KMS-11 (cell line): Measurements from ENCODE around the gene GDF2.

Experiments
- H2AFZ ChIP-seq: fragments of 200-600 bp; sonication (generic); 2 replicates; pipeline ENCODE4 v1.6.1; 2016; ENCODE audit warnings: antibody characterized with exemption, mixed run types, low read depth
- H3K27ac ChIP-seq: fragments of 200-600 bp; sonication (generic); 2 replicates; pipeline ENCODE4 v1.6.1; 2016; ENCODE audit warnings: mild to moderate bottlenecking, mixed run types
- H3K27me3 ChIP-seq: fragments of 200-600 bp; sonication (generic); 2 replicates; pipeline ENCODE4 v1.6.1; 2017; ENCODE audit warnings: mild to moderate bottlenecking, low read depth, mixed run types, moderate library complexity; ENCODE audit not compliant: insufficient read depth
- H3K36me3 ChIP-seq: fragments of 200-600 bp; sonication (generic); 2 replicates; pipeline ENCODE4 v1.6.1; 2017; ENCODE audit warnings: mild to moderate bottlenecking, mixed run types; ENCODE audit not compliant: insufficient read depth
- H3K4me1 ChIP-seq: fragments of 200-600 bp; sonication (generic); 2 replicates; pipeline ENCODE4 v1.6.1; 2016; ENCODE audit warnings: mild to moderate bottlenecking, low read depth, mixed run types; ENCODE audit not compliant: poor library complexity, severe bottlenecking
- H3K4me2 ChIP-seq: fragments of 200-600 bp; sonication (generic); 2 replicates; pipeline ENCODE4 v1.7.0; 2016; ENCODE audit warnings: mild to moderate bottlenecking, mixed run types
- H3K4me3 ChIP-seq: fragments of 200-600 bp; sonication (generic); IDR thresholded peaks from 2 replicates; pipeline ENCODE4 v1.6.1; 2017; ENCODE audit warnings: low read depth, low read length, mixed read lengths; ENCODE audit not compliant: insufficient read depth
- H3K79me2 ChIP-seq: fragments of 200-600 bp; sonication (generic); 2 replicates; pipeline ENCODE4 v1.6.1; 2016; ENCODE audit warnings: low read depth, mixed run types; ENCODE audit not compliant: insufficient read depth
- H3K9ac ChIP-seq: fragments of 200-600 bp; sonication (generic); 2 replicates; pipeline ENCODE4 v1.6.1; 2016; ENCODE audit warnings: mild to moderate bottlenecking, mixed run types
- H4K20me1 ChIP-seq: fragments of 200-600 bp; sonication (generic); 2 replicates; pipeline ENCODE4 v1.6.1; 2016; ENCODE audit warnings: mild to moderate bottlenecking, mixed run types; ENCODE audit not compliant: insufficient read depth
- CTCF ChIP-seq: fragments of 200-600 bp; sonication (generic); conservative IDR thresholded peaks from 2 replicates; pipeline ENCODE4 v1.6.1; 2017; ENCODE audit warnings: low read depth, mild to moderate bottlenecking, antibody characterized with exemption, low read length, moderate library complexity, mixed read lengths

GDF2 gene

GRCh38 chr10:47300429-47300931, 21.8 kb upstream of the GDF2 start:
- H3K36me3 ChIP-seq = no peaks in the 10 kb centered on the region
- H3K4me1 ChIP-seq = no peaks in the 10 kb centered on the region
- H3K4me3 ChIP-seq = no peak overlapping the region
- H3K27me3 ChIP-seq = no peaks in the 10 kb centered on the region
- H3K9ac ChIP-seq = no peak overlapping the region
- TF ChIP-seq CTCF = no peak
- H3K79me2 ChIP-seq = no peaks in the 10 kb centered on the region
- H4K20me1 ChIP-seq = no peaks in the 10 kb centered on the region
- H3K27ac ChIP-seq = no peak overlapping the region
- no peak overlapping the region for H2AFZ ChIP-seq
- no peak overlapping the region for H3K4me2 ChIP-seq

GRCh38 chr10:47301833-47302232, 20.4 kb upstream of the GDF2 start:
- H3K27me3 ChIP-seq = no peaks in the 10 kb centered on the region
- no peaks in the 10 kb centered on the region for H4K20me1 ChIP-seq
- no peak overlapping the region for H3K4me3 ChIP-seq
- H3K79me2 ChIP-seq = no peaks in the 10 kb centered on the region
- no peaks in the 10 kb centered on the region for H3K4me1 ChIP-seq
- no peak for TF ChIP-seq CTCF
- no peak overlapping the region for H2AFZ ChIP-seq
- H3K4me2 ChIP-seq = no peak overlapping the region
- H3K9ac ChIP-seq = no peak overlapping the region
- no peak overlapping the region for H3K27ac ChIP-seq
- no peaks in the 10 kb centered on the region for H3K36me3 ChIP-seq

- H3K9ac ChIP-seq = no peak overlapping the region
- no peaks in the 10 kb centered on the region for H3K36me3 ChIP-seq
- no peak overlapping the region for H3K4me2 ChIP-seq
- TF ChIP-seq CTCF = no peak
- no peaks in the 10 kb centered on the region for H3K4me1 ChIP-seq
- H3K27ac ChIP-seq = no peak overlapping the region
- no peaks in the 10 kb centered on the region for H3K27me3 ChIP-seq
- no peaks in the 10 kb centered on the region for H3K79me2 ChIP-seq
- H4K20me1 ChIP-seq = no peaks in the 10 kb centered on the region
- H3K4me3 ChIP-seq = no peak overlapping the region
- H2AFZ ChIP-seq = no peak overlapping the region
These were observed 19.1 kb upstream of the GDF2 start for GRCh38 chr10:47303105-47303504.

- Histone ChIP-seq H3K4me1 (no peaks in the 10 kb centered on the region), H3K36me3 (no peaks in the 10 kb centered on the region)
- TF ChIP-seq CTCF = no peak
These were observed 18.4 kb upstream of the GDF2 start for GRCh38 chr10:47303866-47304265.

More at GRCh38 chr10:47303866-47304265, 18.4 kb upstream of the GDF2 start:
- no peak overlapping the region for H2AFZ ChIP-seq
- H3K27me3 ChIP-seq = no peaks in the 10 kb centered on the region
- no peak overlapping the region for H3K4me2 ChIP-seq
- no peaks in the 10 kb centered on the region for H4K20me1 ChIP-seq
- no peak overlapping the region for H3K27ac ChIP-seq
- no peaks in the 10 kb centered on the region for H3K79me2 ChIP-seq
- H3K9ac ChIP-seq = no peak overlapping the region
- H3K4me3 ChIP-seq = no peak overlapping the region
